GM04504 (cell line): ENCODE data around the gene TXNDC11.

Experiments used
- DNase-seq: peaks from one replicate; pipeline ENCODE4 v3.0.0-alpha.2; 2012; ENCODE audit warnings: low read depth

Gene TXNDC11

DNA sequence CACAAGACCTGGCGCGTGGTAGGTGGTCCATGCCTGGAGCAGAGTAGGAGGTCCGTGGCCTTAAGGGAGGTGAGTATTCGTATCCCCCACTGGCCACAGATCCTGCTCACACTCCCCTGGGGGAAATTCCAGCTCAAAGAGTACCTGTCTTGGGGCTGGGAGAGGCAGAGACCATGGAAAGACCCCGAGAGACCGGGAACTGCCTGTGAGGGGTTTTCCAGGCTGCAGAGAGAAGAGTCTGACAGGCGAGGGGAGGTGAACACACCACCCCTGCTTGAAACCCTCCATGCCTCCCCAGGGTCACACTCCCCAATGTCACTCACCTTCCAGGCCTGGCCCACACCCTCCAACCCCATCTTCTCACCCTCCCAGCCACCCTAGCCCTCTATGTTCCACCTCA, 87.0 kb downstream of the TXNDC11 start:
- no peak for DNase-seq

GRCh38 chr16:11651796-11652195, 90.9 kb downstream of the TXNDC11 start:
- DNase-seq: no peak

DNA sequence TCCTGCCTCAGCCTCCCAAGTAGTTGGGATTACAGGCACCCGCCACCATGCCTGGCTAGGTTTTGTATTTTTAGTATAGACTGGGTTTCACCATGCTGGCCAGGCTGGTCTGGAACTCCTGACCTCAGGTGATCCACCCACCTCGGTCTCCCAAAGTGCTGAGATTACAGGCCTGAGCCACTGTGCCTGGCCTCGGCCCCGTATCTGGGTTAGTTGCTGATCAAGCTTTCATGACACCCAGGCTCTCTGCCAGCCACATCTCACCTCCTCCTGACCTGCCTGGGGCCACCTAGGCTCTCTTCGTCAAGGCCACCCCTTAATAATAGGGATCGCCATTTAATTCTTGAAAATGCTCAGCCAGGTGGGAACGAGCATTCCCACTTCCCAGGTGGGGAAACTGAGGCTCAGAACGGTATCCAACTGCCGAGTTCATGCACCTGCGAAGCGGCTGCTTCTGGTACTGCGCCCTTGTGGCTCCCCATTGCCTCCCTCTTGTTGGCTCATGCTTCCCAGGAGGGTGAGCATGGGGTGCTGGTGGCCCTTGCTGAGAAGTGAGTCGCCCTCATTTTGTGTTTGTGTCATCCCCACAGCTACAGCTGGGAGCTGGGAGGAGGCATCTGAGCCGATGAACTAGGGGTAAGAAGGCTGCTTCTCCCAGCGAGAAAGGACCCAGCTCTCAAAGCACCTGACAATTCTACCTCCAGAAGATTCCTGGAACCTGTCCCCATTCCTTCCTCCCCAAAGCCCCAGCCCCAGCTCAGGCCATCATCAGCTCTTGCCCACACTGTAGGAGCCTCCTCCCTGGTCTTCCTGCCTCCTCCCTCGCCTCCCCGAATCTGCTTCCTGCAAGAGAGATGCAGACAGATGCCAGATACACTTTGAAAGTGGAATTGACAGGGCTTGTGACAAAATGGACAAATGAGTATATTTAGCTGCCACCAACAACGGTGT, 91.7 kb downstream of the TXNDC11 start:
- no peak for DNase-seq

DNA sequence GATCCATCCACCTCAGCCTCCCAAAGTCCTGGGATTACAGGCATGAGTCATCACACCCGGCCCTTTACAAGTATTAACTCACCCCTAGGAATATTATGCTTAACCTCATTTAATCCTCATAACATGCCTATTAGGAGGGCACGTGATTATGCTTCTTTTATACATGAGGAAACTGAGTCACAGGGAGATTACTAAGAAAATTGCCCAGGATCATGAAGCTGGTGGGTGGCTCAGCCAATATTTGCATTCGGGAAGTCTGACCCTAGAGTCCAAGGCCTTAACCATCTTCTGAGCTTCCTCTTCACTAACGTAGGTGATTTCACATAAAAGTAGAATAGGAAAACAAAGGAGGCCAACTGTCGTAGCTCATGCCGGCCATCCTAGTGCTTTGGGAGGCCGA, 93.4 kb downstream of the TXNDC11 start:
- DNase-seq: no peak

- DNase-seq: no peak
These were observed 99.9 kb downstream of the TXNDC11 start for GRCh38 chr16:11642765-11643116.

- DNase-seq: peak; percentile 51
These were observed 101.5 kb downstream of the TXNDC11 start for GRCh38 chr16:11640987-11641817.

- DNase-seq: peak; percentile 98
These were observed 102.4 kb downstream of the TXNDC11 start for GRCh38 chr16:11639925-11640899.

GRCh38 chr16:11639008-11639562, 103.6 kb downstream of the TXNDC11 start:
- DNase-seq: no peak

GRCh38 chr16:11638140-11638539, 104.5 kb downstream of the TXNDC11 start:
- DNase-seq: no peak

DNA sequence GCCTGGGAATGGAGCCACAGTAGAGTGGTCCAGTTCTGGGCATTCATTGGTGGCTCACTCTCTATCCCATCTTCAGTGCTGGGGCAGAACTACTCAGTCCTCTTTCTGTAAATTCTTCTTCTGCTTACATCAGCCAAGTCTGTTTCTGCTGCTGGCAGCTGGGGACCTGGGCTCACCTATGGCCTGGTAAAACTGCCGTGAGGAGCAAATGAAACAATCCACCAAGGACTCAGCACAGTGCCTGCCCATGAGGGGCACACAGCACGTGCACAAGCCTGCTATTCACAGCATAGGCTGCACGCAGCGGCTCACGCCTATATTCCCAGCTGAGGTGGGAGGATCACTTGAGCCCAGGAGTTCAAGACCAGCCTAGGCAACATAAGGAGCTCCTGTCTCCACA, 105.3 kb downstream of the TXNDC11 start:
- no peak for DNase-seq

DNA sequence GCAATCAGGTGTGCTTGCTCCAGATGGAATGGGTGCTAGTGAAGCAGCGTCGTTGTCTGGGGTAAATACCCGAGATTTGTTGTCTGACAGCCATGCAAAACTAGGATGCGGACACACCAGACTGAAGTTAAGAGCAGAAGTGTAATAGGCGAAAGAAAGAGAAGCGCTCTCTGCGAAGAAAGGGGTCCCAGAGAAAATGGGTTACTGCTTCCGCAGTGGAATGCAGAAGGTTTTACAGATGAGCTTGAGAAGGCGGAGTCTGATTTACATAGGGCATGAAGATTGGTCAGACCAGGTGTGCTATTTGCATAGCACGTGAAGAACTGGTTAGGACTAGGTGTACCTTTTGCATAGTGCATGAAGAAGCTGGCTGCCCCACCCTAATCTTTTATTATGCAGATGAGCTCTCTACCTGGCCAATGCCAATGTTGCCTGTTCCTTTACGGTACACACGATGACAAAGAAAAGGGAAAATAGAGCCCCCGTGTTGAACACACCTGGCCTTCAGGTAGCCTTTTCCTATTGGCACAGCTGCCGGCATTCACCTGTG, 106.4 kb downstream of the TXNDC11 start:
- no peak for DNase-seq

GRCh38 chr16:11635679-11636171, 106.9 kb downstream of the TXNDC11 start:
- no peak for DNase-seq

- DNase-seq: no peak
These were observed 107.5 kb downstream of the TXNDC11 start for GRCh38 chr16:11635113-11635652.

- DNase-seq: no peak
These were observed 108.3 kb downstream of the TXNDC11 start for GRCh38 chr16:11634312-11634711.

GRCh38 chr16:11633113-11633512, 109.5 kb downstream of the TXNDC11 start:
- no peak for DNase-seq

DNA sequence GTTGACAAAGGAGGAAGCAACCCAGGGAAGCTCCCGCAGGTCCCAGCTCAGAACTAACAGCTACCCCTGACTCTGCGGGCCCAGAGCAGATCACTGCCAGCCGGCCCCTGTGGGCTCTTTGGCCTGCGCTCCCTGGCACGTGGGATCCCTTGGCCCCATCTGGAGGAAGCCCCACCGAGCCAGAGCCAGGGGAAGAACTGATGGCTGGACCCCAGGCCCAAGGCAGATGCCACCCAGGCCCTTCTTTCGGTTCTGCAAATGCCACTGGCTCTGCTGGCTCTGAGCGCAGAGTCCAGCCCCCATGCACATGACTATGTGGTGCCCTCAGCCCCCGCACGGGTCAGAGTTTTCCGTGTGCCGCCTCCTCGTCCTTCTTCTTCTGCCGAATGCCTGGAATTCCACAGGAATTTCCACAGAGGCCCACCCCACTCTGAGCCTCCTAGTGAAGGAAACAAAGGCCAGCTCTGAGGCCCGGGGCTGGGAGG, 110.2 kb downstream of the TXNDC11 start:
- DNase-seq: peak; percentile 38

DNA sequence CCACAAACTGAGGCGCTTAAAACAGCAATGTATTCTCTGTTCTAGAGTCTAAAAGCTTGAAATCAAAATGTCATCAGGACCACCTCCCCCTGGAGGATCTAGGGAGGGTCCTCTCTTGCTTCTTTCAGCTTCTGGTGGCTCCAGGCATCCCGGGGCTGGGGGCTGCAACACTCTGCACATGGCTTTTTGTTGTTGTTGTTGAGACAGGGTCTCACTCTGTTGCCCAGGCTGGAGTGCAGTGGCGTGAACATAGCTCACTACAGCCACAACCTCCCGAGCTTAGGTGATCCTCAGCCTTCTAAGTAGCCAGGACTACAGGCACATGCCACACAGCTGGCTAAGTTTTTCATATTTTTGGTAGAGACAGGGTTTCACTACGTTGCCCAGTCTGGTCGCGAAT, 111.4 kb downstream of the TXNDC11 start:
- no peak for DNase-seq

GRCh38 chr16:11630768-11631056, 111.9 kb downstream of the TXNDC11 start:
- DNase-seq: no peak

- DNase-seq: no peak
These were observed 112.5 kb downstream of the TXNDC11 start for GRCh38 chr16:11630046-11630767.
